HCT116 (cell line): ENCODE results near the gene CEACAM19. TPM values are rescaled to one million over a fixed set of nuclear protein-coding genes. Genes with fewer than 3 reads are reported as not detected.

Experiments
- ATAC-seq: fragments of 200-7000 bp; cut with Tn5 transposase; 2 replicates; pipeline ENCODE4 v1.9.1; 2020; ENCODE audit warnings: mild to moderate bottlenecking, moderate library complexity
- BruUV-seq: library from RNA; stranded (reverse); fragments of 400-500 nt; replicated peaks from 2 replicates; lab custom pipeline; 2021; lab: Mats Ljungman, UMichigan
- CTCF ChIA-PET: fragments of 300-600 bp; sonication (Branson Sonifier 250); formaldehyde crosslinking; loops from one replicate; lab custom pipeline; 2021; ENCODE audit warnings: antibody characterized with exemption; lab: Charles Lee
- POLR2A ChIA-PET: fragments of 300-600, 350-600 bp; sonication (Branson Sonifier 250); formaldehyde crosslinking; loops from one replicate; lab custom pipeline; 2021; ENCODE audit warnings: antibody characterized with exemption; lab: Charles Lee
- RAD21 ChIA-PET, 2 experiments: fragments of 300-600 bp; sonication (Branson Sonifier 250); formaldehyde crosslinking; loops; one replicate each; lab custom pipeline; 2023; ENCODE audit warnings: low total read pairs in 2 of 2; ENCODE audit not compliant: uncharacterized antibody in 2 of 2, unreplicated experiment in 2 of 2, low non-redundant PET in 1 of 2; lab: Charles Lee
- DNase-seq: peaks from one replicate; pipeline ENCODE4 v3.0.0-alpha.2; 2010; ENCODE audit warnings: low read depth, low spot score
- H2AFZ ChIP-seq: fragments of 200-600 bp; shearing (Covaris generic), sonication (generic); 2 replicates; pipeline ENCODE4 v1.6.1; 2017; ENCODE audit warnings: low read depth, mixed run types, mixed read lengths, antibody characterized with exemption, low read length; ENCODE audit not compliant: poor library complexity, severe bottlenecking
- H3K27ac ChIP-seq: 2 replicates; pipeline ENCODE4 v1.5.1; 2012; ENCODE audit warnings: low read depth, low read length
- H3K27me3 ChIP-seq: fragments of 200-600 bp; sonication (generic); 2 replicates; pipeline ENCODE4 v1.6.1; 2016; ENCODE audit warnings: mixed run types, low read length, mixed read lengths; ENCODE audit not compliant: insufficient read depth
- H3K36me3 ChIP-seq, 2 experiments: fragments of 200-500 bp in 1 of 2; fragments of 200-600 bp in 1 of 2; sonication (Bioruptor generic) in 1 of 2; sonication (generic) in 1 of 2; 2 replicates each; pipeline versions ENCODE4 v1.5.1 to v1.6.1; 2014 to 2016; ENCODE audit warnings: low read length in 2 of 2, inconsistent platforms in 1 of 2, mixed read lengths in 1 of 2, mixed run types in 1 of 2; ENCODE audit not compliant: insufficient read depth in 2 of 2, control insufficient read depth in 1 of 2
- H3K4me1 ChIP-seq, 2 experiments: fragments of 200-600 bp in 1 of 2; sonication (generic) in 1 of 2; 2 replicates each; pipeline versions ENCODE4 v1.5.1 to v1.6.1; 2012 to 2017; ENCODE audit warnings: low read length in 2 of 2, inconsistent platforms in 1 of 2, mild to moderate bottlenecking in 1 of 2, mixed read lengths in 1 of 2, mixed run types in 1 of 2, moderate library complexity in 1 of 2; ENCODE audit not compliant: insufficient read depth in 2 of 2, control insufficient read depth in 1 of 2
- H3K4me2 ChIP-seq: fragments of 200-600 bp; sonication (generic); 2 replicates; pipeline ENCODE4 v1.6.1; 2017; ENCODE audit warnings: mixed run types, low read length, mixed read lengths
- H3K4me3 ChIP-seq, 2 experiments: fragments of 200-600 bp in 1 of 2; sonication (generic) in 1 of 2; replicated peaks in 1 of 2; 2 replicates each; pipeline ENCODE4 v1.5.1; 2011 to 2016; ENCODE audit warnings: low read length in 2 of 2, control low read depth in 1 of 2, low read depth in 1 of 2, mild to moderate bottlenecking in 1 of 2, mixed read lengths in 1 of 2, mixed run types in 1 of 2
- H3K79me2 ChIP-seq: fragments of 200-600 bp; sonication (generic); 2 replicates; pipeline ENCODE4 v1.6.1; 2017; ENCODE audit warnings: mild to moderate bottlenecking, mixed run types, low read length, moderate library complexity, mixed read lengths; ENCODE audit not compliant: insufficient read depth
- H3K9ac ChIP-seq: fragments of 200-600 bp; sonication (generic); 2 replicates; pipeline ENCODE4 v1.6.1; 2016; ENCODE audit warnings: low read length, mixed read lengths
- H3K9me2 ChIP-seq: fragments of 200-600 bp; sonication (generic), shearing (Covaris generic); 2 replicates; pipeline ENCODE4 v1.6.1; 2017; ENCODE audit warnings: mixed run types, mild to moderate bottlenecking, moderate library complexity; ENCODE audit not compliant: insufficient read depth
- H3K9me3 ChIP-seq, 2 experiments: fragments of 200-500 bp in 1 of 2; fragments of 200-600 bp in 1 of 2; sonication (Bioruptor generic) in 1 of 2; sonication (generic) in 1 of 2; 2 replicates each; pipeline ENCODE4 v1.6.1; 2014 to 2017; ENCODE audit warnings: low read length in 2 of 2, mixed read lengths in 2 of 2, inconsistent platforms in 1 of 2, low read depth in 1 of 2, mild to moderate bottlenecking in 1 of 2, mixed run types in 1 of 2, moderate library complexity in 1 of 2; ENCODE audit not compliant: control insufficient read depth in 1 of 2, insufficient read depth in 1 of 2
- H4K20me1 ChIP-seq: fragments of 200-600 bp; sonication (generic), shearing (Covaris generic); 2 replicates; pipeline ENCODE4 v1.6.1; 2017; ENCODE audit warnings: mixed run types, mild to moderate bottlenecking, moderate library complexity; ENCODE audit not compliant: insufficient read depth
- ELF1 ChIP-seq: IDR thresholded peaks from 2 replicates; pipeline ENCODE4 v1.6.1; 2012; ENCODE audit warnings: low read depth, borderline replicate concordance
- EZH2 ChIP-seq: fragments of 200-600 bp; sonication (generic); IDR thresholded peaks from 2 replicates; pipeline ENCODE4 v1.6.1; 2017; ENCODE audit warnings: antibody characterized with exemption, mixed run types
- JUND ChIP-seq: IDR thresholded peaks from 2 replicates; pipeline ENCODE4 v1.6.1; 2012
- POLR2A ChIP-seq: IDR thresholded peaks from 2 replicates; pipeline ENCODE4 v1.7.0; 2011; ENCODE audit warnings: borderline replicate concordance; ENCODE audit not compliant: insufficient read depth, insufficient read length; ENCODE audit errors: extremely low read depth
- POLR2AphosphoS5 ChIP-seq: IDR thresholded peaks from 2 replicates; pipeline ENCODE4 v1.6.1; 2011; ENCODE audit warnings: mild to moderate bottlenecking, low read depth, low read length, moderate library complexity
- RAD21 ChIP-seq: IDR thresholded peaks from 2 replicates; pipeline ENCODE4 v1.6.1; 2012; ENCODE audit warnings: low read depth, mild to moderate bottlenecking
- SP1 ChIP-seq: IDR thresholded peaks from 2 replicates; pipeline ENCODE4 v1.6.1; 2012; ENCODE audit warnings: low read depth
- ZFX ChIP-seq: fragments of 450-650 bp; IDR thresholded peaks from 2 replicates; pipeline ENCODE4 v1.6.1; 2017
- ZNF274 ChIP-seq: fragments of 200-500 bp; sonication (Bioruptor generic); IDR thresholded peaks from 2 replicates; pipeline ENCODE4 v1.6.1; 2014; ENCODE audit warnings: mild to moderate bottlenecking, low read depth, low read length, inconsistent platforms
- intact Hi-C: fragments of 100-400 bp; cut with micrococcal nuclease; formaldehyde crosslinking; loops from 2 replicates; pipeline ENCODE4 v1.10.0; 2022
- total RNA-seq: library from RNA; stranded (reverse); gene quantifications from one replicate; pipeline ENCODE4 v1.2.1, GENCODE V29; 2021; ENCODE audit not compliant: unreplicated experiment
- TF ChIP-seq, protein P1 (sequence below), 3 experiments: fragments of 200-600 bp in 1 of 3; sonication (generic) in 1 of 3; IDR thresholded peaks in 2 of 3; conservative IDR thresholded peaks in 1 of 3; 2 replicates each; pipeline ENCODE4 v1.5.1; 2012 to 2017; ENCODE audit warnings: low read depth in 2 of 3, low read length in 2 of 3, antibody characterized with exemption in 1 of 3, borderline replicate concordance in 1 of 3, control low read depth in 1 of 3, mild to moderate bottlenecking in 1 of 3, mixed read lengths in 1 of 3, mixed run types in 1 of 3, moderate library complexity in 1 of 3; ENCODE audit not compliant: insufficient read depth in 1 of 3
- TF ChIP-seq, protein P2 (sequence below): IDR thresholded peaks from 2 replicates; pipeline ENCODE4 v1.6.1; 2011; ENCODE audit warnings: mild to moderate bottlenecking, low read length, moderate library complexity; ENCODE audit not compliant: insufficient replicate concordance; ENCODE audit errors: extremely low read depth
- TF ChIP-seq, protein P3 (sequence below): IDR thresholded peaks from 2 replicates; pipeline ENCODE4 v1.6.1; 2012

Gene CEACAM19
- total RNA-seq, 1 experiment from 2014 or later = 4.0 TPM

DNA sequence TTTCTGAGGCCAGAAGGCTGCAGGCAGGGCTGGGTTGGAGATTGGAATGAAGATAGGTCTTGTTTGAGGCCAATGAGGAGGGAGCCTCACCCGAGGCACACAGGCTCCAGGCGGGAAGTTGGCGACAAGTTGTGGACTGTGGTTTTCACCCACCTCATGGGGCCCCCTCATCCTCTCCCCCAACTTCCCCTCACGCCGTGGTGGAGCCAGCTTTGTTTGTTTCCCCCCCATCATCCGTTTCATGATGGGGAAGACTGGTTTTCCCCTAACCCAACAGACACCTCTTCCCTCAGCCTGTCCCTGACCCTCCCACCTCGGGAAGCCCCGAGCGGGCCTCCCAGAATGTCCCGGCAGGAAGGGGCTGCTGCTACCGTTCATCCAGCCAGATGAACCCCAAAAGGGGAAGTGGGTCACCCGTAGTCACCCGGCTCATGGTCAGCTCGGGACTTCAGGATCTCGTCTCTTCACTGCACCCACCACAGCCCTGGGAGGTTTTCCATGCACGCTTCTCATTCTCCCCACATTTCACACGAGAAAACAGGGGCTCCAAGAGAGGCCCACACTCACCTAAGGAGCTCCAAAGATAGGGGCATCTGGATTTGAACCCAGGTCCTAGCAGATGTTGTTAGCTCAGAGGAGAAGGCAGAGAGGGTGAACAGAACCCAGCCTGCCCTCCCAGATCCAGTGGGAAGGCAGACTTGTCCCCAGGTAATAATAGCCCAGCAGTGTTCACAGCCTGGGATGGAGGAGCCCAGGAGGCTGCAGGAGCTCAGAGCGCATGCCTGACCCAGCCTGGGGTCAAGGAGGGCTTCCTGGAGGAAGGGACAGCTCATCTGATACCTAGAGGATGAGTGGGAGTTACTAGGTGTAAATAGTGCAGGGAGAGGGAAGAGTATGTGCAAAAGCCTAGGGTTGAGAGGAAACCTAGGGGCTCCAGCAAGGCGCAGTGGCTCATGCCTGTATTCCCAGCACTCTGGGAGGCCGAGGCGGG, 51.1 kb downstream of the CEACAM19 start:
- ATAC-seq = no peak
- no TSS peak for BruUV-seq
- H3K9me2 ChIP-seq = no peaks in the 10 kb centered on the region
- ChIA-PET RAD21 (interaction anchor here (1.7 to 4.6 kb wide), 3 partner anchors 33 to 49 kb away, joined by 4 to 75 read pairs (median 75); no protein-coding TSS in a partner anchor), CTCF (interaction anchor here (0.6 to 6.1 kb wide), 10 partner anchors 17 to 151 kb away, joined by 3 to 219 read pairs (median 4); no protein-coding TSS in a partner anchor), POLR2A (interaction anchor here (0.7 to 3.5 kb wide), 3 partner anchors 33 to 52 kb away, joined by 3 to 17 read pairs (median 3); no protein-coding TSS in a partner anchor)
- no peaks in the 10 kb centered on the region for H3K27me3 ChIP-seq
- H3K4me2 ChIP-seq = no peak overlapping the region
- H3K27ac ChIP-seq = no peak overlapping the region
- H3K36me3 ChIP-seq = no peaks in the 10 kb centered on the region
- H3K4me1 ChIP-seq = peaks cover 53 to 67% of the 10 kb centered on the region in 2 experiments
- no peaks in the 10 kb centered on the region for H3K9me3 ChIP-seq
- no peak overlapping the region for H3K4me3 ChIP-seq
- H4K20me1 ChIP-seq = no peaks in the 10 kb centered on the region
- DNase-seq = no peak
- H3K9ac ChIP-seq = no peak overlapping the region
- no peak for TF ChIP-seq POLR2AphosphoS5
- TF ChIP-seq, all 23 proteins: peak for 0
- Histone ChIP-seq H2AFZ (no peak overlapping the region), H3K79me2 (no peaks in the 10 kb centered on the region)
- intact Hi-C loops = no loop called here

DNA sequence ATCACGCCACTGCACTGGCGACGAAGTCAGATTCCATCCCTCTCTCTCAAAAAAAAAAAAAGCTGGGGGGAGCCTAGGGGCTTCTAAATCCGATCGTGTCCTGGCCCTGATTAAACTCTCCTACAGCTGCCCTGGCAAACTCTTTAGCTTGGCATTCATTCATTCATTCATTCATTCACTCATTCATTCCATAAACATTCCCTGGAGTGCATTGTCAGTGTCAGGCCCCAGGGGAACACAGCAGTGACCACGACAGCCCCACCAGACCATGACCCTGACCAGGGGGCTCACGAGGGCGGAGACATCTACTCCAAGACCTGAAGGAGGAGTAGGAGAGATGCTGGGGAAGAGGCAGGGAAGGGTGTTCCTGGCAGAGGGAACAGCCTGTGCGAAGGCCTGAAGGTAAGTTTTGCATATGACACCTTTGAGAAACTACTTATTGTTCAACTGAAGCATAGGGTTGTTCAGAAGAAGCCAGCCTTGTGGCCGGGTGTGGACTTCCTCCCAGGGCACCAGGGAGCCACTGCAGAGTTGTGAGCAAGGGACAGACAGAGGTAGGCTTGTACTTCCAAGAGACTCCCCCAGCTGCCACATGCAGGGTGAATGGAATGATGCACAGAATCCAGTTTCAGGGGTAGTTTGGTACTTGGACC, 52.1 kb downstream of the CEACAM19 start:
- Histone ChIP-seq H3K79me2 (no peaks in the 10 kb centered on the region), H3K27ac (no peak overlapping the region), H2AFZ (no peak overlapping the region), H3K4me2 (peak overlapping the region; percentile 79), H3K36me3 (no peaks in the 10 kb centered on the region), H3K9me3 (no peaks in the 10 kb centered on the region), H3K9ac (no peak overlapping the region), H3K4me3 (no peak overlapping the region), H3K4me1 (peaks cover 43 to 63% of the 10 kb centered on the region in 2 experiments), H3K9me2 (no peaks in the 10 kb centered on the region), H4K20me1 (no peaks in the 10 kb centered on the region), H3K27me3 (no peaks in the 10 kb centered on the region)
- peak; percentile 45 for ATAC-seq
- intact Hi-C loops = no loop called here
- ChIA-PET POLR2A (interaction anchor here (0.7 to 3.5 kb wide), 7 partner anchors 30 to 167 kb away, joined by 3 to 17 read pairs (median 4); partner anchors contain the start of gene TOMM40), CTCF (interaction anchor here (0.8 to 6.1 kb wide), 36 partner anchors 9 to 336 kb away, joined by 3 to 219 read pairs (median 6); partner anchors contain the start of genes APOE, BCAM, CBLC and CLPTM1), RAD21 (interaction anchor here (0.6 to 4.6 kb wide), 26 partner anchors 16 to 152 kb away, joined by 3 to 75 read pairs (median 4); partner anchors contain the start of gene CBLC (in 1 of the 2))
- no peak for DNase-seq
- no TSS peak for BruUV-seq
- no peak for TF ChIP-seq SP1
- TF ChIP-seq POLR2A = no peak
- TF ChIP-seq ZNF274 = no peak
- TF ChIP-seq ZFX = no peak
- no peak for TF ChIP-seq JUND
- no peak for TF ChIP-seq RAD21
- TF ChIP-seq ELF1 = no peak
- TF ChIP-seq EZH2 = no peak
- TF ChIP-seq, protein P1, sequence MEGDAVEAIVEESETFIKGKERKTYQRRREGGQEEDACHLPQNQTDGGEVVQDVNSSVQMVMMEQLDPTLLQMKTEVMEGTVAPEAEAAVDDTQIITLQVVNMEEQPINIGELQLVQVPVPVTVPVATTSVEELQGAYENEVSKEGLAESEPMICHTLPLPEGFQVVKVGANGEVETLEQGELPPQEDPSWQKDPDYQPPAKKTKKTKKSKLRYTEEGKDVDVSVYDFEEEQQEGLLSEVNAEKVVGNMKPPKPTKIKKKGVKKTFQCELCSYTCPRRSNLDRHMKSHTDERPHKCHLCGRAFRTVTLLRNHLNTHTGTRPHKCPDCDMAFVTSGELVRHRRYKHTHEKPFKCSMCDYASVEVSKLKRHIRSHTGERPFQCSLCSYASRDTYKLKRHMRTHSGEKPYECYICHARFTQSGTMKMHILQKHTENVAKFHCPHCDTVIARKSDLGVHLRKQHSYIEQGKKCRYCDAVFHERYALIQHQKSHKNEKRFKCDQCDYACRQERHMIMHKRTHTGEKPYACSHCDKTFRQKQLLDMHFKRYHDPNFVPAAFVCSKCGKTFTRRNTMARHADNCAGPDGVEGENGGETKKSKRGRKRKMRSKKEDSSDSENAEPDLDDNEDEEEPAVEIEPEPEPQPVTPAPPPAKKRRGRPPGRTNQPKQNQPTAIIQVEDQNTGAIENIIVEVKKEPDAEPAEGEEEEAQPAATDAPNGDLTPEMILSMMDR (IDR thresholded peaks at IDR 0.05 in 2 of 3, conservative IDR thresholded peaks at IDR 0.05 in 1 of 3; ENCODE audit: borderline replicate concordance in 1 of 3, insufficient read depth in 1 of 3, low read depth in 2 of 3, low read length in 2 of 3) = no peak
- TF ChIP-seq, protein P2, sequence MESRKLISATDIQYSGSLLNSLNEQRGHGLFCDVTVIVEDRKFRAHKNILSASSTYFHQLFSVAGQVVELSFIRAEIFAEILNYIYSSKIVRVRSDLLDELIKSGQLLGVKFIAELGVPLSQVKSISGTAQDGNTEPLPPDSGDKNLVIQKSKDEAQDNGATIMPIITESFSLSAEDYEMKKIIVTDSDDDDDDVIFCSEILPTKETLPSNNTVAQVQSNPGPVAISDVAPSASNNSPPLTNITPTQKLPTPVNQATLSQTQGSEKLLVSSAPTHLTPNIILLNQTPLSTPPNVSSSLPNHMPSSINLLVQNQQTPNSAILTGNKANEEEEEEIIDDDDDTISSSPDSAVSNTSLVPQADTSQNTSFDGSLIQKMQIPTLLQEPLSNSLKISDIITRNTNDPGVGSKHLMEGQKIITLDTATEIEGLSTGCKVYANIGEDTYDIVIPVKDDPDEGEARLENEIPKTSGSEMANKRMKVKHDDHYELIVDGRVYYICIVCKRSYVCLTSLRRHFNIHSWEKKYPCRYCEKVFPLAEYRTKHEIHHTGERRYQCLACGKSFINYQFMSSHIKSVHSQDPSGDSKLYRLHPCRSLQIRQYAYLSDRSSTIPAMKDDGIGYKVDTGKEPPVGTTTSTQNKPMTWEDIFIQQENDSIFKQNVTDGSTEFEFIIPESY = no peak
- TF ChIP-seq, protein P3, sequence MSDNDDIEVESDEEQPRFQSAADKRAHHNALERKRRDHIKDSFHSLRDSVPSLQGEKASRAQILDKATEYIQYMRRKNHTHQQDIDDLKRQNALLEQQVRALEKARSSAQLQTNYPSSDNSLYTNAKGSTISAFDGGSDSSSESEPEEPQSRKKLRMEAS = no peak
- TF ChIP-seq POLR2AphosphoS5 = no peak
